ENCODE measurements around the gene MAP2.

Gene MAP2

DNA sequence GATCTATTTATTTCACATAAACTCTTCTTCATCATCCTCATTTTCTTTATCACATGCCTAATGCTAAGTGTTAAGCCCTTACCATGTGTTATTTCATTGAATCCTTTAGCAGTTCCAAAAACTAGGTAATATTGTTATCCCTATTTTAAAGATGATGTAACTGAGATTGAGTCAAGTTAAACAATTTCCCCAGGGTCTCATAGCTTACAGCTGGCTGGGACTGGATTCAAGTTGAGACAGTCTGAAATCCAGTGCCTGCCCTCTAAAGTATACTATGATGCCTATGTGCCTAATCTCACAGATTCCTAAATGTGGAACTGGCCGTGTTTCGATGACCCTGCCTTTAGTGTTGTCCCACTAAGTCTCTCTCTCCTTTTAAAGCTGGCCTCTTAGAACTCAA, 108.5 kb downstream of the MAP2 start:
- H3K27ac ChIP-seq (ENCODE audit: low read length) = no peak overlapping the region
- H3K9ac ChIP-seq (ENCODE audit: low read length in 2 of 2) = no peak overlapping the region
- H3K27me3 ChIP-seq (ENCODE audit: control insufficient read depth in 1 of 2, insufficient read depth in 2 of 2, low read length in 2 of 2) = no peaks in the 10 kb centered on the region
- no peaks in the 10 kb centered on the region for H3K9me3 ChIP-seq (ENCODE audit: control insufficient read depth in 2 of 2, low read length in 2 of 2)
- H3K4me3 ChIP-seq (ENCODE audit: low read length in 2 of 2) = no peak overlapping the region
- H3K4me1 ChIP-seq (ENCODE audit: control insufficient read depth, insufficient read depth, low read length) = no peaks in the 10 kb centered on the region
- H3K36me3 ChIP-seq (ENCODE audit: control insufficient read depth in 2 of 2, insufficient read depth in 2 of 2, low read length in 2 of 2) = no peaks in the 10 kb centered on the region

DNA sequence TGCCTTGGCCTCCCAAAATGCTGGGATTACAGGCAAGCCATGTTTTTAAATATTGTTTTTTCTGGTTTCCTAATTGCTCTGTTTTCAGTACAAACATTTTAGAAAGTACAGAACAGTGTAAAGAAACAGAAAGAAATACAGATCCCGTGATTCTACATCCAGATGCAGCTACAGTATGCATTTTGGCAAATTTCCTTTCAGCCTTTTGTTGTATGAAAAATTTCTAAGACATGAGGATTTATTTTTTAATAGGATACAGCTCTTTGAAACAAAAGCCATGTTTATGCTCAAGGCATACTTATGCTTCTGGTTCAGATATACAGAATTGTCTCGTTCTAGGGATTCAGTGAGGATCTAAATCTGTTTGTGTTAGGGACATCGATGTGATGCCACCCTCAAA, 109.5 kb downstream of the MAP2 start:
- H3K9ac ChIP-seq (ENCODE audit: low read length in 2 of 2) = no peak overlapping the region
- no peaks in the 10 kb centered on the region for H3K36me3 ChIP-seq (ENCODE audit: control insufficient read depth in 2 of 2, insufficient read depth in 2 of 2, low read length in 2 of 2)
- no peak overlapping the region for H3K27ac ChIP-seq (ENCODE audit: low read length)
- no peaks in the 10 kb centered on the region for H3K27me3 ChIP-seq (ENCODE audit: control insufficient read depth in 1 of 2, insufficient read depth in 2 of 2, low read length in 2 of 2)
- no peak overlapping the region for H3K4me3 ChIP-seq (ENCODE audit: low read length in 2 of 2)
- H3K9me3 ChIP-seq (ENCODE audit: control insufficient read depth in 2 of 2, low read length in 2 of 2) = no peaks in the 10 kb centered on the region
- H3K4me1 ChIP-seq (ENCODE audit: control insufficient read depth, insufficient read depth, low read length) = no peaks in the 10 kb centered on the region

- no peak overlapping the region for H3K4me3 ChIP-seq (ENCODE audit: low read length in 2 of 2)
These were observed 110.4 kb downstream of the MAP2 start for GRCh38 chr2:209534228-209534627.

DNA sequence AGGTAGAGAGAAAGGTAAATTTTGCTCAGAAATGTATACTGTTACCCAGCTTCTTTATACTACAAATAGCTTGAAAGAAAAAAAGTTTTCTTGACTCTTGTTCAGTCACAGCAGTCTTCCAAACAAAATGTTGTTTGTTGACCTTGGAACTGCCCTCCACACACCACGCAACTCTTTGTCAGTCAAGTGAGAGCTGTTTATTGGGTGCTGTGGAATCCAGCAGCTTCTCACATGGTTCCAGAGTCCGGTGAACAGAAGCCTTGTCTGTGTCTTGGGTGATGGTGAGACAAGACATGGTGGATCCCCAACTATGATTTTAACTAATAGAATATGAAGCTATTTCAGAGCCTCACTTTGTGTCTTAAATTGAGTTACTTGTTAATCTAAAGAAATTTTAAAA, 112.5 kb downstream of the MAP2 start:
- Histone ChIP-seq H3K9me3 (ENCODE audit: control insufficient read depth in 2 of 2, low read length in 2 of 2) (no peaks in the 10 kb centered on the region), H3K27me3 (ENCODE audit: control insufficient read depth in 1 of 2, insufficient read depth in 2 of 2, low read length in 2 of 2) (no peaks in the 10 kb centered on the region), H3K4me3 (ENCODE audit: low read length in 2 of 2) (no peak overlapping the region)

More at GRCh38 chr2:209534228-209534627, 110.4 kb downstream of the MAP2 start:
- no peak overlapping the region for H3K9ac ChIP-seq (ENCODE audit: low read length in 2 of 2)
- H3K9me3 ChIP-seq (ENCODE audit: control insufficient read depth in 2 of 2, low read length in 2 of 2) = no peaks in the 10 kb centered on the region
- H3K4me1 ChIP-seq (ENCODE audit: control insufficient read depth, insufficient read depth, low read length) = no peaks in the 10 kb centered on the region
- H3K27me3 ChIP-seq (ENCODE audit: control insufficient read depth in 1 of 2, insufficient read depth in 2 of 2, low read length in 2 of 2) = no peaks in the 10 kb centered on the region
- H3K27ac ChIP-seq (ENCODE audit: low read length) = no peak overlapping the region
- H3K36me3 ChIP-seq (ENCODE audit: control insufficient read depth in 2 of 2, insufficient read depth in 2 of 2, low read length in 2 of 2) = no peaks in the 10 kb centered on the region

GRCh38 chr2:209547726-209548125, 123.9 kb downstream of the MAP2 start:
- Histone ChIP-seq H3K9ac (ENCODE audit: low read length in 2 of 2) (no peak overlapping the region), H3K4me1 (ENCODE audit: control insufficient read depth, insufficient read depth, low read length) (no peaks in the 10 kb centered on the region), H3K9me3 (ENCODE audit: control insufficient read depth in 2 of 2, low read length in 2 of 2) (no peaks in the 10 kb centered on the region), H3K27me3 (ENCODE audit: control insufficient read depth in 1 of 2, insufficient read depth in 2 of 2, low read length in 2 of 2) (no peaks in the 10 kb centered on the region), H3K4me3 (ENCODE audit: low read length in 2 of 2) (no peak overlapping the region), H3K27ac (ENCODE audit: low read length) (no peak overlapping the region), H3K36me3 (ENCODE audit: control insufficient read depth in 2 of 2, insufficient read depth in 2 of 2, low read length in 2 of 2) (no peaks in the 10 kb centered on the region)

More for the DNA sequence above, 112.5 kb downstream of the MAP2 start:
- Histone ChIP-seq H3K9ac (ENCODE audit: low read length in 2 of 2) (no peak overlapping the region), H3K27ac (ENCODE audit: low read length) (no peak overlapping the region), H3K36me3 (ENCODE audit: control insufficient read depth in 2 of 2, insufficient read depth in 2 of 2, low read length in 2 of 2) (no peaks in the 10 kb centered on the region), H3K4me1 (ENCODE audit: control insufficient read depth, insufficient read depth, low read length) (no peaks in the 10 kb centered on the region)

GRCh38 chr2:209549589-209549988, 125.7 kb downstream of the MAP2 start:
- Histone ChIP-seq H3K9me3 (ENCODE audit: control insufficient read depth in 2 of 2, low read length in 2 of 2) (no peaks in the 10 kb centered on the region), H3K27ac (ENCODE audit: low read length) (no peak overlapping the region), H3K4me3 (ENCODE audit: low read length in 2 of 2) (no peak overlapping the region), H3K36me3 (ENCODE audit: control insufficient read depth in 2 of 2, insufficient read depth in 2 of 2, low read length in 2 of 2) (no peaks in the 10 kb centered on the region), H3K27me3 (ENCODE audit: control insufficient read depth in 1 of 2, insufficient read depth in 2 of 2, low read length in 2 of 2) (no peaks in the 10 kb centered on the region), H3K9ac (ENCODE audit: low read length in 2 of 2) (no peak overlapping the region), H3K4me1 (ENCODE audit: control insufficient read depth, insufficient read depth, low read length) (no peaks in the 10 kb centered on the region)

DNA sequence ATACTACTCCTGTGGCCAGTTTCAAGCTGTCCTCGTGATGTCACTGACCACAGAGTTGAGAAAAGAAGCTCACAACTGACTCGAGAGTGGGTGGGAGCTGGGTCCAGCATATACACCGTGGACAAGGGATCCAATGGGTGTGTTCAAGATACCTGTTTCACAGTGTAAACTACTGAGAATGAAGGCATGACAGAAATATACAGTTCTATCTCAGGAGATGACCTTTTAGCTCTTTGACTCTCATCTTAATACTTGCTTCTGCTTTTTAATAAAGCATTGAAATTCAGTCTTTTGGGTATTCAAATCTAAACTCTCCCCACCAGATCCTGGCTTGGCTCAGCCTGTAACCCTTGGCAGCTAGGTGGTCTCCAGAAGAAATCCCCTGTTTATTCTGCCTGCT, 130.1 kb downstream of the MAP2 start:
- H3K27me3 ChIP-seq (ENCODE audit: control insufficient read depth in 1 of 2, insufficient read depth in 2 of 2, low read length in 2 of 2) = no peaks in the 10 kb centered on the region
- no peaks in the 10 kb centered on the region for H3K4me1 ChIP-seq (ENCODE audit: control insufficient read depth, insufficient read depth, low read length)
- no peaks in the 10 kb centered on the region for H3K36me3 ChIP-seq (ENCODE audit: control insufficient read depth in 2 of 2, insufficient read depth in 2 of 2, low read length in 2 of 2)
- H3K4me3 ChIP-seq (ENCODE audit: low read length in 2 of 2) = no peak overlapping the region
- no peak overlapping the region for H3K27ac ChIP-seq (ENCODE audit: low read length)
- no peak overlapping the region for H3K9ac ChIP-seq (ENCODE audit: low read length in 2 of 2)
- H3K9me3 ChIP-seq (ENCODE audit: control insufficient read depth in 2 of 2, low read length in 2 of 2) = no peaks in the 10 kb centered on the region

DNA sequence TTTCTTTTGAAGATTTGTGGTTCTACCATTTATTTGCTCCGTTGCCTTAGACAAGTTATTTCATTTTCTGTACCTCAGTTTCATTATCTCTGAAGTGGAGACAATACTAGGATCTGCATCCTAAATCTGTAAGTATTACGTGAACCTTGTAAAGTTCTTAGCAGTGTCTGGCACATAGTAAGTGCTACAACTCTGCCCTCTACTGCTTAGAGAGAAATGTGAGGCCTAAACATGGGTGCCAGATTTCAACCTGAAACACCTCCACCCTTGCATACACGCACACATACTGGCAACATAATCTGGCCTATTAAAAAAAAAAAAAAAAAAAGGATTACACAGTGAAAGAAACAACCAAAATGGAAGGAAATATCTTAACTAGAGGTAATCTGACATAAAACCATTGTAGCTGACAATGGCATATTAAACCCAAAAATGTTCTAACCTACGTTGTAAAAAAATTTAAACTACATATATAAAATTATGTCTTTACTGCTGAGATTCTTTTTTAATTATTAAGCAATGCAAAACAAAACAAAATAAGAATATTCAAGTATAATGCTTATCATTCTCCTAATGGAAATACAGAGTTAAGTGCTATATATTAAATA, 132.6 kb downstream of the MAP2 start:
- Histone ChIP-seq H3K36me3 (ENCODE audit: control insufficient read depth in 2 of 2, insufficient read depth in 2 of 2, low read length in 2 of 2) (no peaks in the 10 kb centered on the region), H3K27me3 (ENCODE audit: control insufficient read depth in 1 of 2, insufficient read depth in 2 of 2, low read length in 2 of 2) (no peaks in the 10 kb centered on the region), H3K27ac (ENCODE audit: low read length) (no peak overlapping the region), H3K4me3 (ENCODE audit: low read length in 2 of 2) (no peak overlapping the region), H3K9ac (ENCODE audit: low read length in 2 of 2) (no peak overlapping the region), H3K4me1 (ENCODE audit: control insufficient read depth, insufficient read depth, low read length) (no peaks in the 10 kb centered on the region), H3K9me3 (ENCODE audit: control insufficient read depth in 2 of 2, low read length in 2 of 2) (no peaks in the 10 kb centered on the region)

DNA sequence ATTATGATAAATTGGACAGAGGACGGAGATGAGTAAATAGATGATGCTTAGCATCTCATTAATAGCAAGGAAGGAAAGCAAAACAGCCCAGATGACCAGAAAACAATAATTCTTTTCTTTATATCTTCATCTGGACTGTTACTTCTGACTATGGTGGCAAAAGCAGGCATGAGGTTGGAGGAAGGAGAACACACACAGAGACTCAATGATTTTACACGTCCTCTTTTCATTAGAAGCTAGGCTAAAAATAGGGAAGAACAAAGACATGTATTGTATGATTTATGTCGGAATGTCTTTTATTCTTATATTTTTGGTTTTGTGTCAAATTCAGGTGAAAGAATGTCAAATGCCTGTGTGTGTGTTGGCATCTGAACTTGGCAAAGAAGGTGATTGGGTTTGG, 137.1 kb downstream of the MAP2 start:
- no peak overlapping the region for H3K9ac ChIP-seq (ENCODE audit: low read length in 2 of 2)
- H3K4me1 ChIP-seq (ENCODE audit: control insufficient read depth, insufficient read depth, low read length) = no peaks in the 10 kb centered on the region
- no peaks in the 10 kb centered on the region for H3K36me3 ChIP-seq (ENCODE audit: control insufficient read depth in 2 of 2, insufficient read depth in 2 of 2, low read length in 2 of 2)
- H3K27ac ChIP-seq (ENCODE audit: low read length) = no peak overlapping the region
- no peak overlapping the region for H3K4me3 ChIP-seq (ENCODE audit: low read length in 2 of 2)
- no peaks in the 10 kb centered on the region for H3K27me3 ChIP-seq (ENCODE audit: control insufficient read depth in 1 of 2, insufficient read depth in 2 of 2, low read length in 2 of 2)
- no peaks in the 10 kb centered on the region for H3K9me3 ChIP-seq (ENCODE audit: control insufficient read depth in 2 of 2, low read length in 2 of 2)

- Histone ChIP-seq H3K4me3 (ENCODE audit: low read length in 2 of 2) (no peak overlapping the region), H3K36me3 (ENCODE audit: control insufficient read depth in 2 of 2, insufficient read depth in 2 of 2, low read length in 2 of 2) (no peaks in the 10 kb centered on the region), H3K9me3 (ENCODE audit: control insufficient read depth in 2 of 2, low read length in 2 of 2) (no peaks in the 10 kb centered on the region), H3K9ac (ENCODE audit: low read length in 2 of 2) (no peak overlapping the region), H3K4me1 (ENCODE audit: control insufficient read depth, insufficient read depth, low read length) (no peaks in the 10 kb centered on the region), H3K27ac (ENCODE audit: low read length) (no peak overlapping the region), H3K27me3 (ENCODE audit: control insufficient read depth in 1 of 2, insufficient read depth in 2 of 2, low read length in 2 of 2) (no peaks in the 10 kb centered on the region)
These were observed 139.6 kb downstream of the MAP2 start for GRCh38 chr2:209563453-209563852.

DNA sequence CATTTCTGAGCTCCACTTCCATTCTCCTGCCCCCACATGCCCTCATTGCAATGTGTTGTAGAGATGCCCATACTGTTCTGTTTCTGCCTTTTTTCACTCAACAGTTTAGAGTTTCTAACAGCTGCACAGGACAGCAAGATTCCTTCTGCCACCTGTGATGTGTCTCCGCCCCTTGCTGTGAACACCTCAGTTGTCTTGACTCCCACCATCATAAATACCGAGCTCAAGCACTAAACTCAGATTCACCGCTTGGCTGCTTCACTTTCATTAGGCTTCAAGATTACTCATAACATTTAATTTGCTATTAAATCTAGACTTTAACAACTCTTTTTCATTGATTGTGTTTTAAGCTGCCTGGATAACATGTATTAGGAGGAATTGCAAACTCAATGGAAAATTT, 141.0 kb downstream of the MAP2 start:
- Histone ChIP-seq H3K27me3 (ENCODE audit: control insufficient read depth in 1 of 2, insufficient read depth in 2 of 2, low read length in 2 of 2) (no peaks in the 10 kb centered on the region), H3K4me1 (ENCODE audit: control insufficient read depth, insufficient read depth, low read length) (no peaks in the 10 kb centered on the region), H3K36me3 (ENCODE audit: control insufficient read depth in 2 of 2, insufficient read depth in 2 of 2, low read length in 2 of 2) (no peaks in the 10 kb centered on the region), H3K27ac (ENCODE audit: low read length) (no peak overlapping the region), H3K9ac (ENCODE audit: low read length in 2 of 2) (no peak overlapping the region), H3K9me3 (ENCODE audit: control insufficient read depth in 2 of 2, low read length in 2 of 2) (no peaks in the 10 kb centered on the region), H3K4me3 (ENCODE audit: low read length in 2 of 2) (no peak overlapping the region)
